ENCODE data around the gene SOX14. TPM values are rescaled to one million over a fixed set of nuclear protein-coding genes. Genes with fewer than 3 reads are reported as not detected.

The SOX14 gene
- total RNA-seq, 4 donors from 2014 or later = not detected

DNA sequence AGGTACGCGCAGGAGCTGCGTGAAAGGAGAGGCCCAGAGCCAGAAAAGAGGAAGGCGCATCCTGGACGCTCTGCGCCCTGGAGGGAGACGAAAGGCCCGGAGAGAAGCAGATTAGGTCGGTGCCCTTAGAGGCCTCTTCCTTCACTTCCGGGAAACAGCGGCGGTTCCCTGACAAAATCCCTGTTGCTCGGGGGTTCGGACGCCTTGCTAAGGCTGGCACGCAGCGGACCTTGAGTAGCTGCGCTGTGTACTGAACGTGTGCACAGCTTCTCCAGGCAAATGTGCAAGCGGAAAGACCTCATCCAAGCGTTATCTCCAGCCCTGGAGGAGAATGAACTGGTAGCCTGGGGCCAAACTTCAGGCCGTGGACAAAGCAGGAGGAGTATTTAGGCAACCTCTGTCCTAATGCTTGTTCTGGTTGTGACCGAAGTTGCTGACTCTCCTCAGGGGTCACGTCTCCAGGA lies 3.0 kb upstream of the SOX14 start:
- TF ChIP-seq POLR2A (IDR thresholded peaks at IDR 0.05) = no peak
- TF ChIP-seq, protein P1, sequence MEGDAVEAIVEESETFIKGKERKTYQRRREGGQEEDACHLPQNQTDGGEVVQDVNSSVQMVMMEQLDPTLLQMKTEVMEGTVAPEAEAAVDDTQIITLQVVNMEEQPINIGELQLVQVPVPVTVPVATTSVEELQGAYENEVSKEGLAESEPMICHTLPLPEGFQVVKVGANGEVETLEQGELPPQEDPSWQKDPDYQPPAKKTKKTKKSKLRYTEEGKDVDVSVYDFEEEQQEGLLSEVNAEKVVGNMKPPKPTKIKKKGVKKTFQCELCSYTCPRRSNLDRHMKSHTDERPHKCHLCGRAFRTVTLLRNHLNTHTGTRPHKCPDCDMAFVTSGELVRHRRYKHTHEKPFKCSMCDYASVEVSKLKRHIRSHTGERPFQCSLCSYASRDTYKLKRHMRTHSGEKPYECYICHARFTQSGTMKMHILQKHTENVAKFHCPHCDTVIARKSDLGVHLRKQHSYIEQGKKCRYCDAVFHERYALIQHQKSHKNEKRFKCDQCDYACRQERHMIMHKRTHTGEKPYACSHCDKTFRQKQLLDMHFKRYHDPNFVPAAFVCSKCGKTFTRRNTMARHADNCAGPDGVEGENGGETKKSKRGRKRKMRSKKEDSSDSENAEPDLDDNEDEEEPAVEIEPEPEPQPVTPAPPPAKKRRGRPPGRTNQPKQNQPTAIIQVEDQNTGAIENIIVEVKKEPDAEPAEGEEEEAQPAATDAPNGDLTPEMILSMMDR (IDR thresholded peaks at IDR 0.05) = no peak
- TF ChIP-seq EP300 (IDR thresholded peaks at IDR 0.05; ENCODE audit: low read depth) = no peak
- TF ChIP-seq POLR2AphosphoS5 (IDR thresholded peaks at IDR 0.05) = no peak
- 4 to 14% methylated on average over 8 to 24 of the region's 24 CpGs for WGBS, 2 donors (ENCODE audit: low coverage in 1 of 2)
- no peak for DNase-seq
- in situ Hi-C loops (cut with MboI; ENCODE audit: low pct_ligation_motif_present in 1 of 4, low pct_unique_long_range_greater_than_20kb in 1 of 4, low sequenced_read_pairs in 3 of 4) (no loop called here), intact Hi-C loops (cut with DNase I; ENCODE audit: low total_unique reads) (no loop called here)
- Histone ChIP-seq H3K27ac (no peak overlapping the region), H3K36me3 (no peaks in the 10 kb centered on the region), H3K4me1 (peaks cover 0 to 18% (median 5%) of the 10 kb centered on the region in 4 donors), H3K4me3 (no peak overlapping the region), H3K9me3 (no peaks in the 10 kb centered on the region), H3K27me3 (peaks cover 77% of the 10 kb centered on the region)

DNA sequence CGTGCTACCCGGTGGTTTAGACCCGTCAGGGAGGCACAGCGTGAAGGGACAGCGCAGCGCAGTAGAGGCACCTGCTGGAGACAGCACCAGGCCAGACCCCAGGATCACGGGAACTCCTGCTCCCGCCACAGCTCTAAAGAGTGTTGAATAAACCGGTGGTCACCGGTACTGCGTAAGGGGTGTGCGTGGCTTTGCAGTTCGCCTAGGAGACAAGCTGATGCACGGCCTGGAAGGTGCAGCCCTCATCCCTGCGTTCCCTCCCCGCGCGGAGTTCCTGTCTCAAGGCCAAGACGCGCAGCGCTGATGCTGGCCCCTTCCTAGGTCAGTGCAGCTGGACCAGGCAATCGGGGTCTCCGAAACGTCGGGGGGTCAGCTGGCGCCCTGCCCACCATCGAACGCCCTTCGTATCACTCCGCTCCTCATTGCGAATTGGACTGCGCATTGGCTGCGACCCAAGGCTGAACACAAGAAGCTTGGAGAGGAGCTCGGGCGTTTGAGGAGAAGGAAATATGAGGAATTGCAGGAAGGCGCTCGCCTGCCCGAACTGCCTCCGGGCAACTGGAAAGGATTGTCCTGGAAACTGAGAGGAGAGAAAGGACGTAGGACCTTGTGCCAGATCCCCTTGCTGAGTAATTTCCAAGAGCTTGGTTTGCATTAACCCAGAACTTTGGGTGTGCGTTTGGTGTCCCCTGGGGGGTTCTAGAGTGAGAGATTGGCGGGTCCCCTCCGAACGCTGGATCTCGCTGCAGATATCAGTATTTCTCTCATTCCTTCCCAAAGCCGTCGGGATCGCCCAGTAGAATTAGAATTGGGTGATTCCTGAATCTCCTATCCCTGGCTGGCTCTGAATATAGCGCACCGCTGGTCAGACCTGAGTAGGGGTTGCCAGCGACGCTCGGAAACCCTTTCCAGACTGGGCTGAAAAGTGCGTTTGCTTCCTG lies 2.3 kb upstream of the SOX14 start:
- peaks cover 84% of the 10 kb centered on the region for H3K27me3 ChIP-seq

DNA sequence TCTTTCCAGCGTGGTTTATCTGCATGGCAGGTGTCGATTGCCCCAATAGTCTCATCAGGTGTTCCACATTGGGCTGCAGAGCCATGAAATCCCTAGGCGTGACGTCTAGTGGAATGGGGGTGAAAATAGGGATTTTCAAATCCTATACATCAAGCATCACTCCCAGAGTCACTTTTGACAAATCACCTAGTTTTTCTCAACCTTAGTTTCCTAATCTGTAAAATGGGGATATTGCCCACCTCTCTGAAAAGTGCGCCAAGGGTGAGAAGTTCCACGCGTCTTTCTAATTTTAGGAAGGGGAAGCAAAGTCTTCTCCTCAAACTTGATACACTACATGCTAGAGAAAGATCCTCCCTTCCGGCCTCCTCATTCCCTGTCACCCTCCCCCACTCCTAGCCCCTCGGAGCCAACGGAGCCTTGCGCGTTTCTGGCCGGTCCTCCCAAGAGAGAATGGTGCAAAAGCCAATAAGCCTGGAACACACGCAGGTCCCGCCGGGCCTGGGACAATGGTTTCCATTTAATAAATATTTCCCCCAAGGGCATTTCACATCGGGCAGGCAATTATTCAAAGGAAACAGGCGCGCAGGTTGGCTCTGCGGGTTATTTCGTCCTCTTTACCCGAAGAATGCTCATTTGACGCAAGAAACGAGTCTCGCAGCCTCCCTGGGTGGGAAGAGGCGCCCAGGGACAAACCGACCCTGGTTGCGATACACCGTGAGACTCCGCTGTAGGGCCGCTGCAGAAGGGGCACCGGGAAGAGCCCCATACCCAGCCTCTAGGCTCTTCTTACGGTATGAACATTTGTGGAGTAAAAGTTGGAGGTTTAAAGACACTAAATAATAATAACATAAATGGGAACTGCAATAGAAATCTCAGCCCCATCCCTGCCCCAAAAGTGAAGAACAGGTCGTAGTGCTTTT lies 1.2 kb upstream of the SOX14 start:
- TF ChIP-seq EP300 (IDR thresholded peaks at IDR 0.05; ENCODE audit: low read depth) = no peak
- TF ChIP-seq, protein P1 (IDR thresholded peaks at IDR 0.05) = no peak
- no peak for TF ChIP-seq POLR2A (IDR thresholded peaks at IDR 0.05)
- no peak for TF ChIP-seq POLR2AphosphoS5 (IDR thresholded peaks at IDR 0.05)
- DNase-seq = no peak
- in situ Hi-C loops (cut with MboI; ENCODE audit: low pct_ligation_motif_present in 1 of 4, low pct_unique_long_range_greater_than_20kb in 1 of 4, low sequenced_read_pairs in 3 of 4) = no loop called here

More for the DNA sequence above, 2.3 kb upstream of the SOX14 start:
- no peak for DNase-seq
- WGBS, 2 donors (ENCODE audit: low coverage in 1 of 2) = 0 to 19% methylated on average over 8 to 43 of the region's 54 CpGs
- H3K4me3 ChIP-seq = no peak overlapping the region
- TF ChIP-seq POLR2AphosphoS5 (IDR thresholded peaks at IDR 0.05) (no peak), EP300 (IDR thresholded peaks at IDR 0.05; ENCODE audit: low read depth) (no peak), POLR2A (IDR thresholded peaks at IDR 0.05) (no peak)
- TF ChIP-seq, protein P1 (IDR thresholded peaks at IDR 0.05) = no peak
- H3K9me3 ChIP-seq = no peaks in the 10 kb centered on the region
- in situ Hi-C loops (cut with MboI; ENCODE audit: low pct_ligation_motif_present in 1 of 4, low pct_unique_long_range_greater_than_20kb in 1 of 4, low sequenced_read_pairs in 3 of 4) = no loop called here
- H3K36me3 ChIP-seq = no peaks in the 10 kb centered on the region
- peaks cover 0 to 18% (median 5%) of the 10 kb centered on the region in 4 donors for H3K4me1 ChIP-seq
- H3K27ac ChIP-seq = no peak overlapping the region
- intact Hi-C loops (cut with DNase I; ENCODE audit: low total_unique reads) = no loop called here

DNA sequence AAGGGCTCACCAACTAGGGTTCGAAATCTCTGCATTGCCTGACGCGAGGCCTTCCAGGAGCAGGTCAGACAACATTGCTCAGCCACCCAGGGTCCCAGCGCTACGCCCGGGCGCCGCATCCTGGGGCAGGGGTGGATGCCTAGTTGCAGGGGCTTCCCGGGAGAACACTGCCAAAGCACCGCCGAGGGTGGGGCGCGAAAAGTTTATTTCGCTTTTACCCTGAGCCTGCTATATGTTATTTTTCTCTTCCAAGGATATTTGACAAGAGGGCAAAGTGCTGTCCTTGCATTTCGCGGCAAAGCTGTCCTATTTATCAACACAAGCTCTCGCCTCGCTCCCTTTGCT lies 549 bp upstream of the SOX14 start:
- in situ Hi-C loops (cut with MboI; ENCODE audit: low pct_ligation_motif_present in 1 of 4, low pct_unique_long_range_greater_than_20kb in 1 of 4, low sequenced_read_pairs in 3 of 4) = no loop called here
- H3K9me3 ChIP-seq = no peaks in the 10 kb centered on the region
- no peaks in the 10 kb centered on the region for H3K36me3 ChIP-seq
- intact Hi-C loops (cut with DNase I; ENCODE audit: low total_unique reads) = no loop called here
- H3K4me3 ChIP-seq = peak overlapping the region in 2 of 4 donors; percentile 9 to 41
- 0 to 2% methylated on average over 9 to 18 of the region's 18 CpGs for WGBS, 2 donors (ENCODE audit: low coverage in 1 of 2)
- no peak overlapping the region for H3K27ac ChIP-seq
- TF ChIP-seq POLR2AphosphoS5 (IDR thresholded peaks at IDR 0.05) = no peak
- TF ChIP-seq, protein P1 (IDR thresholded peaks at IDR 0.05) = no peak
- no peak for TF ChIP-seq EP300 (IDR thresholded peaks at IDR 0.05; ENCODE audit: low read depth)
- TF ChIP-seq POLR2A (IDR thresholded peaks at IDR 0.05) = no peak
- peaks cover 92% of the 10 kb centered on the region for H3K27me3 ChIP-seq
- peaks cover 0 to 27% (median 11%) of the 10 kb centered on the region in 4 donors for H3K4me1 ChIP-seq
- DNase-seq = no peak

More for the DNA sequence above, 1.2 kb upstream of the SOX14 start:
- intact Hi-C loops (cut with DNase I; ENCODE audit: low total_unique reads) = no loop called here
- Histone ChIP-seq H3K4me1 (peaks cover 0 to 21% (median 5%) of the 10 kb centered on the region in 4 donors), H3K9me3 (no peaks in the 10 kb centered on the region), H3K27me3 (peaks cover 92% of the 10 kb centered on the region), H3K36me3 (no peaks in the 10 kb centered on the region), H3K4me3 (no peak overlapping the region), H3K27ac (no peak overlapping the region)
- WGBS, 2 donors (ENCODE audit: low coverage in 1 of 2) = 6 to 14% methylated on average over 22 to 34 of the region's 34 CpGs
